Fibroblast of lung (primary cell): ENCODE results near the gene CATSPERD.

Experiments used
- CTCF ChIP-seq, 2 donors: IDR thresholded peaks in 1 of 2; conservative IDR thresholded peaks in 1 of 2; 1 replicate in 1 of 2; 2 replicates in 1 of 2; pipeline ENCODE4 v1.5.1; 2011 to 2012; ENCODE audit warnings: low read length in 2 of 2, control low read depth in 1 of 2, inconsistent platforms in 1 of 2, low read depth in 1 of 2, mild to moderate bottlenecking in 1 of 2
- EZH2 ChIP-seq: IDR thresholded peaks from 2 replicates; pipeline ENCODE4 v1.5.1; 2012; ENCODE audit warnings: low read length, control low read depth, mild to moderate bottlenecking; ENCODE audit errors: missing control alignments

DNA sequence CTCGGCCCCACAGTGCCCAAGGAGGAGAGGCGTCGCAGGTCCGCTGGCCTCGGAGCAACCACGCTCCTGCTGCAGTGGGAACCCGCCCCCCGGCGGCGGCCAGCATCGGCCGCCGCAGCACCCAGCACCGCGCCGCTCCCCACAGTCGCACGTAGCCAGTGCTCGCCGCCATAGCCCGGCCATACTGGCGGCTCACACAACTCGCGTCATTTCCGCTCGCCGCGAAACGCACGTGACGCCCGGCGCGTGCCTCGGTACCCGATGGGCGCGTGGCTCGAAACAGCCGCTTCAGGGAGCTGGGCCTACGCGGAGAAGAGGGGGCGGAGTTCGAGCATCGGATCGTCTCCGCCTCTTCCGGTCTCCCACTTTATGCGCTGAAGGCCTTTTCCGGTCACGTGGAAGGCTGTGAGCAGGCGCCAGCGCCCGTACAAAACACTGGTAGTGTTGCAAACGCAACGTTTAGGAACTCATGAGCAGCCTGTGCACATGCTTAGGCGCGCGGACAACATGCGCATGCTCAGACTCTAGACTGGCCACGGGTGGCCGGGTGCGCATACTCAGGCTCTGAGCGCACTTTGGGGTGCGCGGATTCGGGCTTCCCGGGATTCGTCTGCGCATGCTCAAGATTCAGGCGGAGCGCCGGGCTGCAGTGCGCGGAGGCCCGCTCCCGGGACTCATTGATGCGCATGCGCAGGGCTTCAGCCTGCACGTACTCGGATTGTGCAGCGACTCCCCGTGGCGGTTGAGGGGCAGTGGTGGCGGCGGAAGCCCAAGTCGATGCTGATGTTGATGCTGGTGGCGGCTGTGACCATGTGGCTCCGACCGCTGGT is at the start of gene CATSPERD, which contains the start of gene LONP1:
- TF ChIP-seq EZH2 (no peak), CTCF (conservative IDR thresholded peaks at IDR 0.05 in 1 of 2, IDR thresholded peaks at IDR 0.05 in 1 of 2; ENCODE audit: low read depth in 1 of 2, low read length in 2 of 2) (peak; percentile 85 to 86)
